K562 (cell line): ENCODE data around the gene TANC1. TPM values are rescaled to one million over a fixed set of nuclear protein-coding genes. Genes with fewer than 3 reads are reported as not detected.

Experiments
- EWSR1 ChIP-seq: fragments of 450-650 bp; IDR thresholded peaks from 2 replicates; pipeline ENCODE4 v1.6.1; 2018; ENCODE audit warnings: borderline replicate concordance, mild to moderate bottlenecking, low read depth, moderate library complexity; ENCODE audit not compliant: partially characterized antibody
- MGA ChIP-seq: fragments of 450-650 bp; IDR thresholded peaks from 2 replicates; pipeline ENCODE4 v1.6.1; 2016; ENCODE audit warnings: mild to moderate bottlenecking, moderate library complexity
- RAD51 ChIP-seq: fragments of 450-650 bp; IDR thresholded peaks from 2 replicates; pipeline ENCODE4 v1.7.1; 2016; ENCODE audit warnings: low read depth, mild to moderate bottlenecking, borderline replicate concordance
- SIN3B ChIP-seq: fragments of 450-650 bp; IDR thresholded peaks from 2 replicates; pipeline ENCODE4 v1.6.1; 2017; ENCODE audit warnings: low read depth, mild to moderate bottlenecking, moderate library complexity
- ZBTB49 ChIP-seq: sonication (generic); formaldehyde crosslinking; IDR thresholded peaks from 2 replicates; pipeline ENCODE4 v1.8.0; 2022; ENCODE audit warnings: missing genetic modification reagents, mild to moderate bottlenecking, borderline replicate concordance
- ZNF609 ChIP-seq: sonication (generic); formaldehyde crosslinking; IDR thresholded peaks from 2 replicates; pipeline ENCODE4 v1.8.1; 2023; ENCODE audit warnings: missing genetic modification reagents, mild to moderate bottlenecking, borderline replicate concordance
- polyA plus RNA-seq, 8 experiments: library from polyadenylated mRNA; depleted of rRNA in 4 of 8; stranded (reverse) in 5 of 8; unstranded in 3 of 8; fragments of >200 nt; fragmentation: Nextera tagmentation in 2 of 8; fragmentation: Illumina TruSeq in 1 of 8; extraction: Ambion mirVana in 2 of 8; extraction: Trizol in 1 of 8; gene quantifications; 2 replicates each; pipeline versions ENCODE4 v1.2.1 to v1.2.3, GENCODE V29; 2011 to 2014; ENCODE audit warnings: inconsistent platforms in 1 of 8, missing spikeins in 1 of 8
- total RNA-seq, 7 experiments: library from RNA; depleted of rRNA in 6 of 7; stranded (reverse); fragments of >200 nt in 6 of 7; fragmentation: Illumina TruSeq in 2 of 7; extraction: Trizol in 2 of 7; gene quantifications; 2 replicates each; pipeline versions ENCODE4 v1.2.1 to v1.2.3, GENCODE V29; 2011 to 2021; ENCODE audit warnings: low replicate concordance in 1 of 7

The TANC1 gene
- total and polyA plus RNA-seq, 9 of the 15 experiments (the other 6 are each of a cell fraction or from before 2014, with no cell fraction given) = under 0.01 to 0.20 (median 0.07) TPM; not detected in 1

- TF ChIP-seq MGA = peak; percentile 76
- no peak for TF ChIP-seq ZBTB49 (CRISPR knock-in tag)
- peak; percentile 93 for TF ChIP-seq RAD51
- no peak for TF ChIP-seq EWSR1
- TF ChIP-seq ZNF609 = no peak
- TF ChIP-seq SIN3B = no peak
Measured at GRCh38 chr2:159144776-159145614, 176.6 kb downstream of the TANC1 start (continued).
